Trophoblast cell (in vitro differentiated cells and primary cell): ENCODE measurements around the gene DLD.

Source experiments
- DNase-seq, 2 donors: peaks; one replicate each; pipeline ENCODE4 v3.0.0-alpha.2; 2016
- H2AFZ ChIP-seq: 2 replicates; pipeline ENCODE4 v1.6.1; 2013; ENCODE audit warnings: low read length, moderate library complexity, mild to moderate bottlenecking; ENCODE audit not compliant: insufficient read depth, poor library complexity
- H2AK5ac ChIP-seq: 2 replicates; pipeline ENCODE4 v1.6.1; 2013; ENCODE audit warnings: mild to moderate bottlenecking, low read length
- H2BK120ac ChIP-seq: 2 replicates; pipeline ENCODE4 v1.6.1; 2013; ENCODE audit warnings: low read length, mild to moderate bottlenecking, moderate library complexity; ENCODE audit not compliant: insufficient read depth, poor library complexity
- H2BK12ac ChIP-seq: 2 replicates; pipeline ENCODE4 v1.6.1; 2013; ENCODE audit warnings: mild to moderate bottlenecking, low read length, moderate library complexity
- H2BK5ac ChIP-seq: 2 replicates; pipeline ENCODE4 v1.6.1; 2013; ENCODE audit warnings: low read length, low read depth, moderate library complexity, mild to moderate bottlenecking; ENCODE audit not compliant: poor library complexity
- H3K14ac ChIP-seq: 2 replicates; pipeline ENCODE4 v1.6.1; 2013; ENCODE audit warnings: mild to moderate bottlenecking, low read length
- H3K18ac ChIP-seq: 2 replicates; pipeline ENCODE4 v1.6.1; 2013; ENCODE audit warnings: mild to moderate bottlenecking, low read length
- H3K23ac ChIP-seq: 2 replicates; pipeline ENCODE4 v1.6.1; 2013; ENCODE audit warnings: low read length
- H3K27ac ChIP-seq: 2 replicates; pipeline ENCODE4 v1.5.1; 2013; ENCODE audit warnings: low read depth, mild to moderate bottlenecking, inconsistent platforms, low read length, moderate library complexity
- H3K27me3 ChIP-seq: 2 replicates; pipeline ENCODE4 v1.6.1; 2013; ENCODE audit warnings: inconsistent platforms, mild to moderate bottlenecking, low read length, moderate library complexity; ENCODE audit not compliant: insufficient read depth
- H3K36me3 ChIP-seq, 2 experiments: 1 replicate in 1 of 2; 2 replicates in 1 of 2; pipeline ENCODE4 v1.6.1; 2013; ENCODE audit warnings: low read length in 2 of 2, mild to moderate bottlenecking in 2 of 2, moderate library complexity in 1 of 2; ENCODE audit not compliant: insufficient read depth in 2 of 2, control insufficient read depth in 1 of 2
- H3K4ac ChIP-seq: 2 replicates; pipeline ENCODE4 v1.6.1; 2013; ENCODE audit warnings: low read depth, mild to moderate bottlenecking, low read length, moderate library complexity
- H3K4me1 ChIP-seq, 2 experiments: 1 replicate in 1 of 2; 2 replicates in 1 of 2; pipeline ENCODE4 v1.6.1; 2013; ENCODE audit warnings: low read length in 2 of 2, mild to moderate bottlenecking in 2 of 2, moderate library complexity in 1 of 2; ENCODE audit not compliant: insufficient read depth in 2 of 2, control insufficient read depth in 1 of 2
- H3K4me2 ChIP-seq: 2 replicates; pipeline ENCODE4 v1.6.1; 2013; ENCODE audit warnings: inconsistent platforms, mild to moderate bottlenecking, low read length, moderate library complexity
- H3K4me3 ChIP-seq: 2 replicates; pipeline ENCODE4 v1.5.1; 2013; ENCODE audit warnings: mild to moderate bottlenecking, low read depth, low read length, inconsistent platforms
- H3K79me1 ChIP-seq: one replicate; pipeline ENCODE4 v1.6.1; 2013; ENCODE audit warnings: low read length
- H3K79me2 ChIP-seq: 2 replicates; pipeline ENCODE4 v1.6.1; 2013; ENCODE audit warnings: low read length, mild to moderate bottlenecking; ENCODE audit not compliant: control insufficient read depth, insufficient read depth, poor library complexity
- H3K9ac ChIP-seq: 2 replicates; pipeline ENCODE4 v1.6.1; 2013; ENCODE audit warnings: mild to moderate bottlenecking, low read length
- H3K9me3 ChIP-seq: 2 replicates; pipeline ENCODE4 v1.6.1; 2013; ENCODE audit warnings: low read depth, mild to moderate bottlenecking, control low read depth, inconsistent platforms, low read length; ENCODE audit not compliant: insufficient read depth
- H4K12ac ChIP-seq: 2 replicates; pipeline ENCODE4 v1.6.1; 2013; ENCODE audit warnings: low read depth, mild to moderate bottlenecking, low read length, moderate library complexity
- H4K8ac ChIP-seq: 2 replicates; pipeline ENCODE4 v1.6.1; 2013; ENCODE audit warnings: low read depth, mild to moderate bottlenecking, low read length, moderate library complexity
- H4K91ac ChIP-seq: one replicate; pipeline ENCODE4 v1.6.1; 2013; ENCODE audit warnings: low read depth, mild to moderate bottlenecking, low read length, moderate library complexity
- WGBS: extraction: QIAGEN DNeasy Blood & Tissue Kit; methylation state at CpG from one replicate; pipeline ENCODE4 v1.1.7; 2013; ENCODE audit warnings: missing lambda C conversion rate; ENCODE audit not compliant: insufficient read length, insufficient coverage; ENCODE audit errors: extremely low coverage; 5-methylcytosine and 5-hydroxymethylcytosine counted together

DLD gene

DNA sequence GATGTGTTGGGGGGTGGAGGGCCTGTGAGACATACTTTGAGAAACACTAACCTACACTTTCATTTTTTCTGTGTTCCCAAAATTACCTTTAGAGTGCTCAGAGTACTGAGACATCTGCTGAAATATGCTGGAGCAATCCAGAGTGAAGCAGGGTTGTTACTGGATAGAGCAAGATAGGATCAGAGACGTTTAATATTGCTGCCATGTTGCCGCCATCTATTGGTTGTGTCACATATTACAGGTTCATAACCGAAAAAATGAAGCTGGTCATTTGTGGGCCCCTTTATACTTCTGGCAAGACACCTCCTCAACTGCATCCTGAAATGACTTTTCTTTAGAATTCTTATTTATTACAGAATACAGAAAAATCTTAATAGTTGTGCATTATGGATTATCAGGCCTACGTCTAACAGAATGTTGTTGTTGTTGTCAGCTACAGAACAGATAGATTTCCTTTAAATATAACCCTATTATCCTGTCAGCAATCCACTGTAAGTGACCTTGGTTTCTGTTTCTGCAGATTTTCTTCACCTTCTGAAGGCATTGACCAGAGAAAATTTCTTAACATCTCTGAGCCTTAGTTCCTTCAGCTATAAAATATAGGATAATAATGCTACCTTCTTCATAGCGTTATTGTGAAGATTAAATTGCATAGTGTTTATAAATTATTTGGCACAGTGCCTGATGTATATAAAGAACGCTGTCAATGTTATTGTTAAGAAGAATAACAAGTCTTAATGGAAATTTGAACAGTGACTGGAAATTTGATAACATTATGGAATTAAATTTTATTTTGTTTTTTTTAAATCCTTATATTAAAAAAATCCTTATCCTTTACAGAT lies 16.2 kb upstream of the DLD start:
- WGBS = no CpG with 5 or more reads among the region's 6 CpGs
- H3K27me3 ChIP-seq = no peaks in the 10 kb centered on the region

GRCh38 chr7:107876916-107877315 lies 14.1 kb upstream of the DLD start:
- no CpG with 5 or more reads among the region's 2 CpGs for WGBS
- Histone ChIP-seq H2AFZ (no peak overlapping the region), H2BK120ac (no peak overlapping the region), H3K9ac (no peak overlapping the region), H3K36me3 (no peaks in the 10 kb centered on the region), H3K4me3 (no peak overlapping the region), H2BK12ac (no peak overlapping the region), H3K4ac (no peak overlapping the region), H4K8ac (no peak overlapping the region), H3K4me1 (no peaks in the 10 kb centered on the region), H3K18ac (no peak overlapping the region), H3K23ac (no peak overlapping the region), H3K27me3 (no peaks in the 10 kb centered on the region), H3K79me1 (no peaks in the 10 kb centered on the region), H3K14ac (no peak overlapping the region), H2BK5ac (no peak overlapping the region), H3K79me2 (no peaks in the 10 kb centered on the region), H3K4me2 (no peak overlapping the region), H2AK5ac (no peak overlapping the region), H3K9me3 (peaks cover 2% of the 10 kb centered on the region), H4K91ac (no peak overlapping the region), H3K27ac (no peak overlapping the region), H4K12ac (no peak overlapping the region)
- no peak for DNase-seq

More for the DNA sequence above, 16.2 kb upstream of the DLD start:
- no peak overlapping the region for H3K23ac ChIP-seq
- H4K8ac ChIP-seq = no peak overlapping the region
- H2AK5ac ChIP-seq = no peak overlapping the region
- no peak overlapping the region for H4K12ac ChIP-seq
- peak; percentile 37 to 83 for DNase-seq
- H3K79me1 ChIP-seq = no peaks in the 10 kb centered on the region
- no peak overlapping the region for H2BK5ac ChIP-seq
- peaks cover 2% of the 10 kb centered on the region for H3K9me3 ChIP-seq
- H3K9ac ChIP-seq = no peak overlapping the region
- H4K91ac ChIP-seq = no peak overlapping the region
- H3K18ac ChIP-seq = no peak overlapping the region
- no peak overlapping the region for H3K4me2 ChIP-seq
- no peak overlapping the region for H3K4ac ChIP-seq
- no peaks in the 10 kb centered on the region for H3K79me2 ChIP-seq
- H2AFZ ChIP-seq = no peak overlapping the region
- no peaks in the 10 kb centered on the region for H3K4me1 ChIP-seq
- no peak overlapping the region for H3K27ac ChIP-seq
- H3K14ac ChIP-seq = no peak overlapping the region
- H3K36me3 ChIP-seq = no peaks in the 10 kb centered on the region
- no peak overlapping the region for H2BK12ac ChIP-seq
- no peak overlapping the region for H3K4me3 ChIP-seq
- no peak overlapping the region for H2BK120ac ChIP-seq

DNA sequence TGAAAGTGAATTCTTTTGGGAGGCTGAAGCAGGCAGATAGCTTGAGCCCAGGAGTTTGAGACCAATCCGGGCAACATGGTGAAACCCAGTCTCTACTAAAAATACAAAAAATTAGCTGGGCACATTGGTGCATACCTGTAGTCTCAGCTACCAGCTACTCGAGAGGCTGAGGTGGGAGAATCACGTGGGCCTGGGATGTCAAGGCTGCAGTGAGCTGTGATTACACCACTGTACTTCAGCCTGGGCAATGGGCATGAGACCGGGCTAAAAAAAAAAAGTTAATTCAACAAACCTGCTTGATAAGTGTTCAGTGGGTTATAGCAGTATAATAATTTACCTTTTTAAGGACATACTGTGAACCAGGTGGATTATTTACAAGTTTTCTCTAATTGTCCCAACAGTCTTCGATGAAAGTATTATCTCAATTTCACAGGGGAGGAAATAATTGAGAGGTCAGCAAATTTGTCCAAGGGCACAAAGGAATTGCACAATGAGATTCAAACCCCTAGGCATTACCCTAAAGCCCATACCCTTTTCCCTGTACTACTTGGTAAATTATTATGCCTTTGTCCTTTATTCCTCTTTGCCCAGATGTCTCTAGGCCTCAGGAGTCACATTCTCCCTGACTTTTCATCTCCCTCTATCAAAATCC lies 13.1 kb upstream of the DLD start:
- H2BK5ac ChIP-seq = no peak overlapping the region
- H2BK12ac ChIP-seq = no peak overlapping the region
- no peak overlapping the region for H3K27ac ChIP-seq
- DNase-seq = no peak
- H3K4me2 ChIP-seq = no peak overlapping the region
- no peaks in the 10 kb centered on the region for H3K79me1 ChIP-seq
- no peaks in the 10 kb centered on the region for H3K9me3 ChIP-seq
- no peak overlapping the region for H2AFZ ChIP-seq
- H3K79me2 ChIP-seq = no peaks in the 10 kb centered on the region
- no peak overlapping the region for H3K14ac ChIP-seq
- no peaks in the 10 kb centered on the region for H3K4me1 ChIP-seq
- H3K4me3 ChIP-seq = no peak overlapping the region
- WGBS = no CpG with 5 or more reads among the region's 5 CpGs
- no peak overlapping the region for H3K4ac ChIP-seq
- H3K36me3 ChIP-seq = no peaks in the 10 kb centered on the region
- no peak overlapping the region for H4K12ac ChIP-seq
- no peak overlapping the region for H2BK120ac ChIP-seq
- H4K91ac ChIP-seq = no peak overlapping the region
- H3K27me3 ChIP-seq = no peaks in the 10 kb centered on the region
- H2AK5ac ChIP-seq = no peak overlapping the region
- no peak overlapping the region for H3K18ac ChIP-seq
- no peak overlapping the region for H3K9ac ChIP-seq
- no peak overlapping the region for H3K23ac ChIP-seq
- no peak overlapping the region for H4K8ac ChIP-seq

GRCh38 chr7:107878636-107879035 lies 12.3 kb upstream of the DLD start:
- DNase-seq = no peak
- Histone ChIP-seq H3K79me1 (no peaks in the 10 kb centered on the region), H4K91ac (no peak overlapping the region), H2BK12ac (no peak overlapping the region), H3K79me2 (no peaks in the 10 kb centered on the region), H2AK5ac (no peak overlapping the region), H3K18ac (no peak overlapping the region), H2BK5ac (no peak overlapping the region), H2BK120ac (no peak overlapping the region), H3K9ac (no peak overlapping the region), H4K12ac (no peak overlapping the region), H3K14ac (no peak overlapping the region), H2AFZ (no peak overlapping the region), H3K27ac (no peak overlapping the region), H4K8ac (no peak overlapping the region), H3K9me3 (no peaks in the 10 kb centered on the region), H3K4me2 (no peak overlapping the region), H3K27me3 (no peaks in the 10 kb centered on the region), H3K4me1 (no peaks in the 10 kb centered on the region), H3K36me3 (no peaks in the 10 kb centered on the region), H3K23ac (no peak overlapping the region), H3K4ac (no peak overlapping the region), H3K4me3 (no peak overlapping the region)
- no CpG with 5 or more reads among the region's 3 CpGs for whole genome bisulfite sequencing
